ENCODE measurements around the gene ETS1. TPM values are rescaled to one million over a fixed set of nuclear protein-coding genes. Genes with fewer than 3 reads are reported as not detected.

Gene ETS1
- total RNA-seq, 1 donor from 2014 or later = 115 TPM

DNA sequence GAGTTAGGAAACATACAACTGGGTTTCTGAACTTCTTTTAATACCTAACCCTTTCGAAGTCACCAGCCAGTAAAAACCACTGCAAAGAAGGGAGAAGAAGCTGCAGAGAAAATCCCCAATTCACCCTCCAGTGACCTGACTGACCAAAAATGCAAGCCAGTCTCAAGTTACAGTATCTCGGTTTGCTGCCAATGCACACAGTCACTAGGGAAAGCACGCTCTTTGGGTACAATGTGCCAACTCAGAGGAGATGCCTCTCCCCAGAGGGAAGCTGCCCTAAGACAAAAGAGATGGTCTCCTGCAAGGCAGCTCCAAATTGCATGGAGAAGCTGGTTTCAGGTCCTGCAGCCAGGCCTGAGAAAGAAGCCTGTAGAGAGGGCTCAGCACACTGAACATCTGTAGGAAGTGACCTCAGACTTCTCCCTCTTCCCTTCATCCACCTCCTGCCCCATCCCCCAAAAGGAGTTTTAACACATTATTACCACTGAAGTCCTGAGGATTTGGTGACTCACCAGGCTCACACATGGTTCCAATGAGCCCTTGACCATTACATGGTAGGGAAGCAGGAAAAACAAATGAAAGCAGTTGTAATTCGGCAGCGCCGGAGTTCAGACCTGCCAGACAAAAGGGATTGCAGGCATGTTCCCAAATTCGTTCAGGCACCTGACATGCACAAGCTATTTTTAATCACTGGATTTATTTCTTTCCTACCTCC lies 90.1 kb downstream of the ETS1 start:
- Mint-ChIP-seq H3K36me3 (ENCODE audit: low read depth) (peaks cover 6% of the 10 kb centered on the region), H3K27me3 (ENCODE audit: low read depth) (no peaks in the 10 kb centered on the region), H3K27ac (ENCODE audit: unreplicated experiment) (peak overlapping the region; percentile 99), H3K4me1 (ENCODE audit: low read depth) (peaks cover 95% of the 10 kb centered on the region), H3K4me3 (ENCODE audit: unreplicated experiment) (peak overlapping the region; percentile 67), H3K9me3 (ENCODE audit: low read depth) (no peaks in the 10 kb centered on the region)
- TF ChIP-seq, protein P1, sequence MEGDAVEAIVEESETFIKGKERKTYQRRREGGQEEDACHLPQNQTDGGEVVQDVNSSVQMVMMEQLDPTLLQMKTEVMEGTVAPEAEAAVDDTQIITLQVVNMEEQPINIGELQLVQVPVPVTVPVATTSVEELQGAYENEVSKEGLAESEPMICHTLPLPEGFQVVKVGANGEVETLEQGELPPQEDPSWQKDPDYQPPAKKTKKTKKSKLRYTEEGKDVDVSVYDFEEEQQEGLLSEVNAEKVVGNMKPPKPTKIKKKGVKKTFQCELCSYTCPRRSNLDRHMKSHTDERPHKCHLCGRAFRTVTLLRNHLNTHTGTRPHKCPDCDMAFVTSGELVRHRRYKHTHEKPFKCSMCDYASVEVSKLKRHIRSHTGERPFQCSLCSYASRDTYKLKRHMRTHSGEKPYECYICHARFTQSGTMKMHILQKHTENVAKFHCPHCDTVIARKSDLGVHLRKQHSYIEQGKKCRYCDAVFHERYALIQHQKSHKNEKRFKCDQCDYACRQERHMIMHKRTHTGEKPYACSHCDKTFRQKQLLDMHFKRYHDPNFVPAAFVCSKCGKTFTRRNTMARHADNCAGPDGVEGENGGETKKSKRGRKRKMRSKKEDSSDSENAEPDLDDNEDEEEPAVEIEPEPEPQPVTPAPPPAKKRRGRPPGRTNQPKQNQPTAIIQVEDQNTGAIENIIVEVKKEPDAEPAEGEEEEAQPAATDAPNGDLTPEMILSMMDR (IDR thresholded peaks at IDR 0.05) = no peak
- DNase-seq (ENCODE audit: low spot score) = no peak

DNA sequence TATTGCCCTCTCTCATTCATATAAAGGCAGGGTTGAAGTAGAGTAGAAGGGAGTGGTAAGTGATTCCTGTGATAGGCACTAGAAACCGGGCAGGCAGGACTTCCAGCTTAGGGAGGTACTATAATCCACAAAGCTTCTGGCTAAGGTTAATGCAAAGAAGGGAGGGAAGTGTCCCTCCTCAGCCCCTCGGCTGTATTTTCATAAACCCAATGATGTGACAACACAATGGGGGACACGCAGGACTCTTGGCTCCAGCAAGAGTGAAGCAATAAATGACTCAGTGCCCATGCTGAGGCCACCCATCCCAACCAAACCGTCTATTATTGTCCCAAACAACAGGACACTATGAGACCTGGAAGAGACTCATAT lies 90.7 kb downstream of the ETS1 start:
- Mint-ChIP-seq H3K27me3 (ENCODE audit: low read depth) (no peaks in the 10 kb centered on the region), H3K9me3 (ENCODE audit: low read depth) (no peaks in the 10 kb centered on the region), H3K4me3 (ENCODE audit: unreplicated experiment) (peak overlapping the region; percentile 14), H3K27ac (ENCODE audit: unreplicated experiment) (peak overlapping the region; percentile 99), H3K36me3 (ENCODE audit: low read depth) (peaks cover 8% of the 10 kb centered on the region), H3K4me1 (ENCODE audit: low read depth) (peaks cover 95% of the 10 kb centered on the region)
- no peak for DNase-seq (ENCODE audit: low spot score)
- TF ChIP-seq, protein P1 (IDR thresholded peaks at IDR 0.05) = no peak

DNA sequence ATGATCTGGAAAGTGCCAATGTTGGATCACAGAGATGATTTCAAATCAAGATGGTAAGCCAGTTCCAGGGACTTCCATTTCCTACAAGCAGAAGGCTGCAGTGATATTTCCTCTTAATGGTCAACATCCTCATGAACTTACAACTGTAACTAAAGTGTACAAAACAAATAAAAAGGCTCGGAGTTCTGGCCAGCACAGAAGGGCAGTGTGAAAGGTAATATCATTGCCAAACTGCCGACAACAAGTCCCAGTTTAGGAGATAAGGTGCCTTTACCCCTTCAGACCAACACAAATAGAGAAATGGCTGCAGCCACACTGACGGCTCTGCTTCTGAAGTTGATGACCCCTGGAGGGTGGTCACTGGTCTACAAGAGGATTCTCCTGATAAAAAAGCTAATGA lies 91.1 kb downstream of the ETS1 start:
- peaks cover 12% of the 10 kb centered on the region for H3K36me3 Mint-ChIP-seq (ENCODE audit: low read depth)
- H3K27ac Mint-ChIP-seq (ENCODE audit: unreplicated experiment) = peak overlapping the region; percentile 99
- H3K27me3 Mint-ChIP-seq (ENCODE audit: low read depth) = no peaks in the 10 kb centered on the region
- TF ChIP-seq, protein P1 (IDR thresholded peaks at IDR 0.05) = no peak
- H3K9me3 Mint-ChIP-seq (ENCODE audit: low read depth) = no peaks in the 10 kb centered on the region
- peak overlapping the region; percentile 14 for H3K4me3 Mint-ChIP-seq (ENCODE audit: unreplicated experiment)
- DNase-seq (ENCODE audit: low spot score) = no peak
- H3K4me1 Mint-ChIP-seq (ENCODE audit: low read depth) = peaks cover 95% of the 10 kb centered on the region

DNA sequence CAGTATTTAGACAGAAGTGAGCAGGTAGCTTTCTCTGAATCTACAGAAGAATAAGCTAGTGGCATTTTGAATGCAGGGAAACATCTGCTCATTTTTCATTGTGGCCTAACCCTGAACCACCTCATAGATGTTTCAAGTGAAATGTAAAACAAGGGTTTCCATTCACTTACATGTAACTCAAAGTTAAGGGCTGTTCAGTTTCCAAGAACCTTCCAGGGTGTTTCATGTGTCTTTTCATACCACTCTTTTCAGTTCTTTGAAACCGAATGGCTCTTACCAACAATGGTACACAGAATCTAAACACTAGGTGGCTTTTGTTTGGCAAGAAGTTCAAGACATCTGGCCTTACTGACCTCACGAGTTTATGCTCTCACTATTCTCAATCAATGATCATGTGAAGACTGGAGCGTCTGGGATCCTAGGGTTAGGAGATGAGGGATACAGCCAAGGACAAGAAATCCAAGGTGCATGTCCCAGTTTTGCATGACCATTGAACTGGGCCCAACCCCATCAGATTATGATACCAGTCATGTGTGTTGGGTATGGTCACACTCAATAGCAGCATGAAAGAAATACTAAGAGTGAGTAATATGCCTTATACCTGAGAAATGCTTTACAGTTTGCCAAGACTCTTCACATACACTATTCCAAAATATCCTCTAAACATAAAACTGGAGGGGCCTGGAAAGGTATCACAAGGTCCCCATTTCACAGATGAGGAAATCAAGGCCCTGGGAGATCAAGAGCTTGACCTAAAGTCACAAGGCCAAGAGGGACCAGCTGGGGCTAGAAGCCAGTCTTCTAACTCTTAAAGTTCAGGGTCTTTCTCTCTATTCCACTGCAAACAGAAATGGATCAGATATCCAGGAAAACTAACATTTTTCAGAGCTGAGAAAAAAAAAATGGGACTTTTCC lies 92.7 kb downstream of the ETS1 start:
- Mint-ChIP-seq H3K27me3 (ENCODE audit: low read depth) (no peaks in the 10 kb centered on the region), H3K9me3 (ENCODE audit: low read depth) (no peaks in the 10 kb centered on the region), H3K4me1 (ENCODE audit: low read depth) (peaks cover 84% of the 10 kb centered on the region), H3K4me3 (ENCODE audit: unreplicated experiment) (no peak overlapping the region), H3K27ac (ENCODE audit: unreplicated experiment) (peak overlapping the region; percentile 99), H3K36me3 (ENCODE audit: low read depth) (peaks cover 18% of the 10 kb centered on the region)
- no peak for DNase-seq (ENCODE audit: low spot score)
- TF ChIP-seq, protein P1 (IDR thresholded peaks at IDR 0.05) = no peak

DNA sequence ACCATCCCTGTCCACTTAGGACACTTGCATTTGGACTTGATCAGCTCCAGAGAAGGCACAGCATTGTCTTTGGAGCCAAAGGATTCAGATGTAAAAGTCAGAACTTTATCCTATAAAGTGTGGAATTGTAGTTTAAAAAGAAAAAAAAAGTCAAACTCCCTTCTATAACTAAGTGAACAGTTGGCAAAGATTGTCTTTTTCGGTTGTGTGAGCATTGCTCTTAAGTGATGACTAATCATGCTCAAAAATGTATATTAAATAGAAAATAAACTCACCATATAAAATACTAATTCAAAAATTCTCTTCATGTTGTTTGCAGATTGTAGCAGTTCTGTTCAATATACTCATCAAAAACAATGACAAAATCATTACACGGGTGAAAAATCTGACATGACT lies 93.8 kb downstream of the ETS1 start:
- Mint-ChIP-seq H3K27ac (ENCODE audit: unreplicated experiment) (peak overlapping the region; percentile 85), H3K9me3 (ENCODE audit: low read depth) (no peaks in the 10 kb centered on the region), H3K27me3 (ENCODE audit: low read depth) (no peaks in the 10 kb centered on the region), H3K4me1 (ENCODE audit: low read depth) (peaks cover 73% of the 10 kb centered on the region), H3K4me3 (ENCODE audit: unreplicated experiment) (no peak overlapping the region), H3K36me3 (ENCODE audit: low read depth) (peaks cover 29% of the 10 kb centered on the region)
- TF ChIP-seq, protein P1 (IDR thresholded peaks at IDR 0.05) = no peak
- DNase-seq (ENCODE audit: low spot score) = no peak
